ENCODE data around the gene SFT2D3. TPM values are rescaled to one million over a fixed set of nuclear protein-coding genes. Genes with fewer than 3 reads are reported as not detected.
A peak's percentile ranks its signal among the peaks of the same experiment; 100 is the strongest.

The SFT2D3 gene
- total RNA-seq, 2 donors from 2014 or later, result 2.5 to 2.9 TPM

DNA sequence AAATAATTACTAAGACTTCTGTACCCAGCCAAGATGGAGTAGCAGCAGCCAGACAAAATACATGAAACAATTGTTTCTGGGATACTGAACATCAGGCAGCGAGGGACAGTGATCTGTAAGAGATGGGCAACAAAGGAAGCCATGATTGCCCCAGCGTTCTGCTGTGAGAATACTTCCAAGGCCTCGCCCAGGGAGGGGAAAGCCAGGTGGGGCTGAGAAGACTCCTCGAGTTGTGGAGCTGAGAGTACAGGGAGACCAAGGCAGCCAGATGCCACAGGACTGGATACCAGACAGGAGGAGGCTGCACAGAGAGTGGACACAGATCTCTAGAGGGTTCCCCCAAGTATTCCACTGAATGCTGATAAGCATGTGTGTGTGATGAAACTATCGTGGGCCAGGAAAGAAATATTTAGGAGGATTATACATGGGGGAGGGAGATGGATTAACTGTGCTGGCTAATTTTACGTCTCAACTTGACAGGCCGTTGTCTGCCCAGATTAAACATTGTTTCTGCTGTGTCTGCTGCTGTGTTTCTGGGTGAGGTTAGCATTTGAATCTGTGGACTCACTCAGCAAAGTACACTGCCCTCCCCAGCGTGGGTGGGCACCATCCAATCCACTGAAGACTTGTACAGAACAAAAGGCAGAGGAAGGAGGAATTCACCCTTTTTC is 15.8 kb upstream of the SFT2D3 start:
- ATAC-seq (replicated peaks), result no peak
- peaks cover 10% of the 10 kb centered on the region for H3K27me3 Mint-ChIP-seq

DNA sequence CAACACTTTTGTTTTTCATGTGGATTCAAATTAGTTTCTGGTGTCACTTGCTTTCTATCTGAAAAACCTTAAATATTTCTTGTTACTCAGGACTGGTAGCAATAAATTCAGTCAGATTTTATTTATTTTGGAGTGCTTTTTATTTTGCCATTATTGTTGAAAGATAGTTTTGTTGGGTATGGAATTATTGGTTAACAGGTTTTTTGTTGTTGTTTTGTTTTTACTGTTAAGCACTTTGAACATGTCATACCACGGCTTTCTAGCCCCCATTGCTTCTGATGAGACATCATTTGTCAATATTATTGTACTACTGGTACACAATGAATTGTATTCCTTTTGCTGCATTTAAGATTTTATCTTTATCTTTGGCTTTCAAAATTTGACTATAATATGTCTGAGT is 12.9 kb upstream of the SFT2D3 start:
- H3K9me3 Mint-ChIP-seq, result peaks cover 8% of the 10 kb centered on the region
- H3K36me3 Mint-ChIP-seq (ENCODE audit: low read depth), result no peaks in the 10 kb centered on the region
- H3K4me3 Mint-ChIP-seq, result no peak overlapping the region
- ATAC-seq (replicated peaks), result no peak
- H3K27ac Mint-ChIP-seq, result no peak overlapping the region
- peaks cover 10% of the 10 kb centered on the region for H3K27me3 Mint-ChIP-seq
- H3K4me1 Mint-ChIP-seq, result no peaks in the 10 kb centered on the region

More for the DNA sequence above, 15.8 kb upstream of the SFT2D3 start:
- Mint-ChIP-seq H3K9me3 (no peaks in the 10 kb centered on the region), H3K27ac (no peak overlapping the region), H3K36me3 (ENCODE audit: low read depth) (no peaks in the 10 kb centered on the region), H3K4me3 (no peak overlapping the region), H3K4me1 (no peaks in the 10 kb centered on the region)

- Mint-ChIP-seq H3K4me3 (no peak overlapping the region), H3K9me3 (peaks cover 8% of the 10 kb centered on the region), H3K27me3 (peaks cover 10% of the 10 kb centered on the region), H3K36me3 (ENCODE audit: low read depth) (no peaks in the 10 kb centered on the region), H3K4me1 (no peaks in the 10 kb centered on the region), H3K27ac (no peak overlapping the region)
- ATAC-seq (replicated peaks), result no peak
These were observed 10.6 kb upstream of the SFT2D3 start for GRCh38 chr2:127690696-127691095.

GRCh38 chr2:127694986-127695385 is 6.3 kb upstream of the SFT2D3 start:
- no peak for ATAC-seq (replicated peaks)
- no peak overlapping the region for H3K4me3 Mint-ChIP-seq
- no peaks in the 10 kb centered on the region for H3K27me3 Mint-ChIP-seq
- H3K36me3 Mint-ChIP-seq (ENCODE audit: low read depth), result no peaks in the 10 kb centered on the region
- no peaks in the 10 kb centered on the region for H3K4me1 Mint-ChIP-seq
- H3K9me3 Mint-ChIP-seq, result peaks cover 8% of the 10 kb centered on the region
- H3K27ac Mint-ChIP-seq, result no peak overlapping the region

DNA sequence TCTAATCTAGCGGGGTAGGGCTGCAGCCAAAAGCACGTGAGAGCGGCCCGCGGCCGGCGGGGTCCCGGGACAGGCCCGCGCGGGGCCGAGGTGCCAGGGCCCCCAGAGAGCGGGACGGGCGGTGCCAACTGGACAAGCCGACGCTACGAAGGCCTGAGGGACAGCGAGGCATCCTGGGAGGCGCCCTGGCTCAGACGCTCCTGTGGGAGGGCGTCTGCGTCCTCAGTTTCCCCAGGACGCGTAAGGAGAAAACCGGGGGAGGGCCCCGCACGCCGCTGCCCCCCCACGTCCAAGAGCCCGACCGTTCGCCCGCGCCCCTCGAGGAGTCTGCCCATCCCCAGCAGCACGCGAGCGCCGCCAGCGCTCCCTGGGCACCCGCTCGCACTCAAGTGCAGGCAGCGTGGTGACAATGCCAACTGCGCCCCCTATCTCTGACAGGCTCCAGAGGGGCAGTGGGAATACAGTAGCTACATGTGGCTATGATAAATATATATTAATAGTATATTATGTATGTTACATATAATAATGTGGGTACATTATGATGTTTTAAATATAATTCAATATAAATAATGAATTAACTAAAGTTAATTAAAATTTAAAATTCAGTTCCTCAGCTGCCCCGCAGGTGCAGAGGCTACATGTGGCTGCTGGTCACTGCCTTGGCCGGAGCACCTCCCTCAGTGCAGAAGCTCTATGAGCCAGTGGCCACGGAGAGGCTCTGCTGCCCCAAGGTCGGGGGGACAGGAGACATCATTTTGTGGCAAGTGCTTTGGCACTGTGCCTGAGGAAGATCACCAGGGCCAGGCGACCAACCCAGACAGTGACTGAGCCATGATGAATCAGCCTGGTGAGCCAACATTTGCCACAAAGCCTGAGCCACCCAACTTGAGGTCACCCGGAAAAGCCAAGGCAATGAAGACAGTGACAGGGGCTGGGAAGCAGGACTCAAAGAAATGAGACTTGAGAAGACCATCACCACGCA is 5.5 kb upstream of the SFT2D3 start:
- H3K4me3 Mint-ChIP-seq, result no peak overlapping the region
- H3K27me3 Mint-ChIP-seq, result no peaks in the 10 kb centered on the region
- peaks cover 8% of the 10 kb centered on the region for H3K9me3 Mint-ChIP-seq
- peak; percentile 28 for ATAC-seq (replicated peaks)
- peaks cover 7% of the 10 kb centered on the region for H3K4me1 Mint-ChIP-seq
- H3K27ac Mint-ChIP-seq, result no peak overlapping the region
- no peaks in the 10 kb centered on the region for H3K36me3 Mint-ChIP-seq (ENCODE audit: low read depth)

DNA sequence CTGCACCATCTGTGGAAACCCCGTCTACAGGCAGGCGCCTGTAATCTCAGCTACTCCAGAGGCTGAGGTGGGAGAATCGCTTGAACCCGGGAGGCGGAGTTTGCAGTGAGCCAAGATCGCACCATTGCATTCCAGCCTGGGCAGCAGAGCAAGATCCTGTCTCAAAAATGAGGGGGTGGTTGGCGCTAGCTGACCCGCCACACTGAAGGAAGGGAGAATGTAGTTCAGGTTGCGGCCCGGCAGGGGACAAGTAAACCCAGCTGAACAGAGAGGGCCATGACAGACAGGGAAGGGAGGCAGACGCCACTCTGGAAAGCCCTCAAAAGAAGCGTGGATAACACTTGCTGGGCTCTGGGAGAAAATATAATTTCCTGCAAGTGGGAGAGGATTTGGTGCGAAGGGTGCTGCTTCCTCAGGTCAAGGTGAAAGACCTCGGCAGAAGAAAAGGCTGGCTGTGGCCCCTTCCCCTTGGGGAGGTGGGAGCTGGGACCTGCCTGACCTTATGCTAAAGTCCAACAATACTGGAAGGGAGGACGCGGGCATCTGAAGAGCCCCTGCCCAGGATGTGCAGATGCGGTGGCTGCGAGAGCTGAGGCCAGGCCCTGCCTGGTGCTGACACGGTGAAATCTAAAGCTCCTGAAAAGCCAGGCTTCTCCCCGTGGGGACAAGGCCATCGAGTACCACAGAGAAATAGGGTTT is 3.7 kb upstream of the SFT2D3 start:
- Mint-ChIP-seq H3K4me3 (no peak overlapping the region), H3K36me3 (ENCODE audit: low read depth) (peaks cover 7% of the 10 kb centered on the region), H3K27ac (no peak overlapping the region), H3K4me1 (peaks cover 7% of the 10 kb centered on the region), H3K9me3 (no peaks in the 10 kb centered on the region), H3K27me3 (no peaks in the 10 kb centered on the region)
- ATAC-seq (replicated peaks), result no peak

DNA sequence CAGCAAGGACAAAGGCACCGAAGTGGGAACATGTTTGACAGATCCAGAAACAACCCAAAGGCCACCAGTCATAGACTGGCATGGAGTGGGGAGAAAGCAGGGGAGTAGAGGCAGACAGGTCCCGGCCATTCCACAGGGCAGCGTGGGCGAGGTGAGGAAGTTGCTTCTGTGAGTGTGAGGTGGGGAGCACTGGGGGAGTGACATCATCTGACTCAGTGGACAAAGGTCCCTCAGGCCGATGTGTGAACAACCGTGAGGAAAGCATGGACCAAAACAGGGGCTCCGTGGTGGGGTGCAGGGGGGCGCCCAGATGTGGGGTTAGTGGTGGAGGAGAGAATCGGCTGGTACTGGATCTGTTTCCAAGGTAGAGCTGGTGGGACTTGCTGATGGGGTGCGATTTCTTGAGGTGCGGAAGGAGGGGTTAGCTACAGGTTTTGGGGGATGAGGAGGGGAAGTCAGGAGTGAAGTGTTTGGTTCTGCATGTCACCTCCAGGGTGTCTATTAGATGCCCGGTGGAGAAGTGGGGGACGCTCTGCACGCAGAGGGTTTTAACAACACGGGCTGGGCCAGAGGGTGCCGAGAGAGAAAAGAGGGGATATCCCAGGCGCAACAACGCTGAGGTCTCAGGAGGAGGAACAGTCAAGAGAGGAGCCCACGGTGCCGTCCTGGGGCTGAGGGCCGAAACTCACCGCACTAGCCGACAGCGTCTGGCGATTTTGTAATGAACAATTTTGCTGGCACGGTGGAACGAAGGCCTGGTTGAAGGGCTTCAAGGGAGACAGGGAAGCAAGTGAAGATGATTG is 2.5 kb upstream of the SFT2D3 start:
- Mint-ChIP-seq H3K9me3 (no peaks in the 10 kb centered on the region), H3K4me3 (no peak overlapping the region), H3K36me3 (ENCODE audit: low read depth) (peaks cover 16% of the 10 kb centered on the region), H3K27ac (peak overlapping the region; percentile 31), H3K4me1 (peaks cover 7% of the 10 kb centered on the region), H3K27me3 (no peaks in the 10 kb centered on the region)
- no peak for ATAC-seq (replicated peaks)

GRCh38 chr2:127700527-127701192 is 637 bp upstream of the SFT2D3 start:
- ATAC-seq (replicated peaks), result peak; percentile 25
- no peaks in the 10 kb centered on the region for H3K27me3 Mint-ChIP-seq
- peak overlapping the region; percentile 88 for H3K4me3 Mint-ChIP-seq

DNA sequence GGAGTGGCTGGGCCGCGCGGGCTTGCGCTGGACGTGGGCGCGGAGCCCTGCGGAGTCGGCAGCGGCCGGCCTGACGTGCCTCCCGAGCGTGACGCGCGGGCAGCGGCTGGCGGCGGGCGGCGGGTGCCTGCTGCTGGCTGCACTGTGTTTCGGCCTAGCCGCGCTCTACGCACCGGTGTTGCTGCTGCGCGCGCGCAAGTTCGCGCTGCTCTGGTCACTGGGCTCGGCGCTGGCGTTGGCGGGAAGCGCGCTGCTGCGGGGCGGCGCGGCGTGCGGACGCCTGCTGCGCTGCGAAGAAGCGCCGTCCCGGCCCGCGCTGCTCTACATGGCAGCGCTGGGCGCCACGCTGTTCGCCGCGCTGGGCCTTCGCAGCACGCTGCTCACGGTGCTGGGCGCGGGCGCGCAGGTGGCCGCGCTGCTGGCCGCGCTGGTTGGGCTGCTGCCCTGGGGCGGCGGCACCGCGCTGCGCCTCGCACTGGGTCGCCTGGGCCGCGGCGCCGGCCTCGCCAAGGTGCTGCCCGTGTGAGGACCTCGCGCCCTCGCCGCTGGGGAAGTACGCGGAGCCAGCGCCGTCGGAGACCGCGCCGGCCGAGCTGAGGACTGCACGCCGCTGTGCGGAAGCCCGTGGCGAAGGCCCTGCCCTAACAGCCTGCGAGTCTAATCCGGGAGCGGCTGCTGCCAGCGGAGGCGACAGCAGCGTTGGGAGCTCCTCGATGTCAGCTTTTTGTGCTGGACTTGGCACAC is 526 bp downstream of the SFT2D3 start:
- H3K27ac Mint-ChIP-seq, result peak overlapping the region; percentile 95

More at GRCh38 chr2:127700527-127701192, 637 bp upstream of the SFT2D3 start:
- Mint-ChIP-seq H3K36me3 (ENCODE audit: low read depth) (peaks cover 35% of the 10 kb centered on the region), H3K9me3 (no peaks in the 10 kb centered on the region), H3K27ac (peak overlapping the region; percentile 92), H3K4me1 (peaks cover 12% of the 10 kb centered on the region)

GRCh38 chr2:127702395-127703009 is 1.2 kb downstream of the SFT2D3 start:
- Mint-ChIP-seq H3K9me3 (no peaks in the 10 kb centered on the region), H3K4me1 (peaks cover 12% of the 10 kb centered on the region), H3K4me3 (peak overlapping the region; percentile 91), H3K36me3 (ENCODE audit: low read depth) (peaks cover 52% of the 10 kb centered on the region), H3K27me3 (no peaks in the 10 kb centered on the region), H3K27ac (peak overlapping the region; percentile 95)
- ATAC-seq (replicated peaks), result no peak

More for the DNA sequence above, 526 bp downstream of the SFT2D3 start:
- peaks cover 12% of the 10 kb centered on the region for H3K4me1 Mint-ChIP-seq
- H3K36me3 Mint-ChIP-seq (ENCODE audit: low read depth), result peaks cover 47% of the 10 kb centered on the region
- H3K9me3 Mint-ChIP-seq, result no peaks in the 10 kb centered on the region
- peak; percentile 68 for ATAC-seq (replicated peaks)
- no peaks in the 10 kb centered on the region for H3K27me3 Mint-ChIP-seq
- peak overlapping the region; percentile 91 for H3K4me3 Mint-ChIP-seq

GRCh38 chr2:127703282-127703681 is 2.0 kb downstream of the SFT2D3 start:
- no peak for ATAC-seq (replicated peaks)
- Mint-ChIP-seq H3K4me3 (peak overlapping the region; percentile 91), H3K9me3 (no peaks in the 10 kb centered on the region), H3K4me1 (peaks cover 12% of the 10 kb centered on the region), H3K36me3 (ENCODE audit: low read depth) (peaks cover 60% of the 10 kb centered on the region), H3K27me3 (no peaks in the 10 kb centered on the region), H3K27ac (no peak overlapping the region)

- Mint-ChIP-seq H3K4me3 (peak overlapping the region; percentile 19), H3K27me3 (no peaks in the 10 kb centered on the region), H3K36me3 (ENCODE audit: low read depth) (peaks cover 75% of the 10 kb centered on the region), H3K4me1 (peaks cover 12% of the 10 kb centered on the region), H3K9me3 (no peaks in the 10 kb centered on the region), H3K27ac (peak overlapping the region; percentile 1)
- no peak for ATAC-seq (replicated peaks)
These were observed 3.5 kb downstream of the SFT2D3 start for GRCh38 chr2:127704641-127705390.
